Glutamatergic neuron (in vitro differentiated cells): Measurements from ENCODE around the gene ABHD6. TPM values are rescaled to one million over a fixed set of nuclear protein-coding genes. Genes with fewer than 3 reads are reported as not detected.

Source experiments
- DNase-seq: peaks from one replicate; pipeline ENCODE4 v3.0.0; 2022
- H3K27ac Mint-ChIP-seq: one replicate; pipeline ENCODE4 v1.8.0; 2020; ENCODE audit warnings: mild to moderate bottlenecking, mixed read lengths, inconsistent platforms; ENCODE audit not compliant: unreplicated experiment
- H3K27me3 Mint-ChIP-seq: one replicate; pipeline ENCODE4 v1.8.0; 2020; ENCODE audit warnings: mild to moderate bottlenecking, moderate library complexity, mixed read lengths, inconsistent platforms; ENCODE audit not compliant: unreplicated experiment
- H3K36me3 Mint-ChIP-seq: one replicate; pipeline ENCODE4 v1.8.0; 2020; ENCODE audit warnings: mild to moderate bottlenecking, mixed read lengths, inconsistent platforms; ENCODE audit not compliant: unreplicated experiment
- H3K4me1 Mint-ChIP-seq: one replicate; pipeline ENCODE4 v1.8.0; 2020; ENCODE audit warnings: mild to moderate bottlenecking, low read depth, mixed read lengths, inconsistent platforms; ENCODE audit not compliant: unreplicated experiment
- H3K4me3 Mint-ChIP-seq: one replicate; pipeline ENCODE4 v1.8.0; 2020; ENCODE audit warnings: mild to moderate bottlenecking, mixed read lengths, inconsistent platforms; ENCODE audit not compliant: unreplicated experiment
- H3K9me3 Mint-ChIP-seq: one replicate; pipeline ENCODE4 v1.8.0; 2020; ENCODE audit warnings: mild to moderate bottlenecking, moderate library complexity, mixed read lengths, inconsistent platforms; ENCODE audit not compliant: unreplicated experiment
- total RNA-seq: library from RNA; stranded (reverse); fragmentation: NEBNext Ultra II Directional; extraction: Animal tissue kit (Norgen Biotek cat#: 25700); gene quantifications from one replicate; pipeline ENCODE4 v1.2.1, GENCODE V29; 2021; ENCODE audit not compliant: unreplicated experiment
- TF ChIP-seq, protein P1 (sequence below): fragments of 200-600 bp; sonication (generic); IDR thresholded peaks from one replicate; pipeline ENCODE4 v1.5.0; 2021; ENCODE audit not compliant: partially characterized antibody, unreplicated experiment

ABHD6 gene
- total RNA-seq, 1 donor from 2014 or later: 46.0 TPM

GRCh38 chr3:58333206-58334012, 95.8 kb downstream of the ABHD6 start:
- no peak overlapping the region for H3K27ac Mint-ChIP-seq
- peak; percentile 35 for DNase-seq
- no peaks in the 10 kb centered on the region for H3K4me1 Mint-ChIP-seq
- peaks cover 8% of the 10 kb centered on the region for H3K27me3 Mint-ChIP-seq
- H3K9me3 Mint-ChIP-seq: peaks cover 2% of the 10 kb centered on the region
- peaks cover 3% of the 10 kb centered on the region for H3K36me3 Mint-ChIP-seq
- TF ChIP-seq, protein P1, sequence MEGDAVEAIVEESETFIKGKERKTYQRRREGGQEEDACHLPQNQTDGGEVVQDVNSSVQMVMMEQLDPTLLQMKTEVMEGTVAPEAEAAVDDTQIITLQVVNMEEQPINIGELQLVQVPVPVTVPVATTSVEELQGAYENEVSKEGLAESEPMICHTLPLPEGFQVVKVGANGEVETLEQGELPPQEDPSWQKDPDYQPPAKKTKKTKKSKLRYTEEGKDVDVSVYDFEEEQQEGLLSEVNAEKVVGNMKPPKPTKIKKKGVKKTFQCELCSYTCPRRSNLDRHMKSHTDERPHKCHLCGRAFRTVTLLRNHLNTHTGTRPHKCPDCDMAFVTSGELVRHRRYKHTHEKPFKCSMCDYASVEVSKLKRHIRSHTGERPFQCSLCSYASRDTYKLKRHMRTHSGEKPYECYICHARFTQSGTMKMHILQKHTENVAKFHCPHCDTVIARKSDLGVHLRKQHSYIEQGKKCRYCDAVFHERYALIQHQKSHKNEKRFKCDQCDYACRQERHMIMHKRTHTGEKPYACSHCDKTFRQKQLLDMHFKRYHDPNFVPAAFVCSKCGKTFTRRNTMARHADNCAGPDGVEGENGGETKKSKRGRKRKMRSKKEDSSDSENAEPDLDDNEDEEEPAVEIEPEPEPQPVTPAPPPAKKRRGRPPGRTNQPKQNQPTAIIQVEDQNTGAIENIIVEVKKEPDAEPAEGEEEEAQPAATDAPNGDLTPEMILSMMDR: no peak
- peak overlapping the region; percentile 98 for H3K4me3 Mint-ChIP-seq

DNA sequence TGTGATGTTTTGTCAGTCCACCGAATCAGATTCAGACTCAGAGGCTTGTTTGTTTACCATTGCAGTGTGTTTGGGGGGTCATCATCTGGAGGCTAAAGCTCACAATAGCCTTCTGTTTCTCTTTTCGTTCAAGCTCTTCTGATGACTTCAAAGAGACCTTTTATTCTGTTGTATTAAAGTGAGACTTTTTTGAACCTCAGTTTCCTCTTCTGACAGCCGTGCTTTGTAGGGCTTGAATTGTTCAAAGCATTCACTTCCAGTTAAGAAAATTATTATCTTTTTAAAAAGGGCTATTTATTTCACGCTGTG, 96.4 kb downstream of the ABHD6 start:
- Mint-ChIP-seq H3K27ac (no peak overlapping the region), H3K36me3 (peaks cover 3% of the 10 kb centered on the region), H3K9me3 (peaks cover 2% of the 10 kb centered on the region), H3K4me3 (peak overlapping the region; percentile 98), H3K27me3 (peaks cover 8% of the 10 kb centered on the region), H3K4me1 (no peaks in the 10 kb centered on the region)
- TF ChIP-seq, protein P1: no peak
- no peak for DNase-seq

GRCh38 chr3:58334506-58334884, 96.9 kb downstream of the ABHD6 start:
- DNase-seq: no peak
- H3K27ac Mint-ChIP-seq: peak overlapping the region; percentile 0
- peaks cover 2% of the 10 kb centered on the region for H3K9me3 Mint-ChIP-seq
- no peaks in the 10 kb centered on the region for H3K4me1 Mint-ChIP-seq
- TF ChIP-seq, protein P1: no peak
- H3K27me3 Mint-ChIP-seq: peaks cover 8% of the 10 kb centered on the region
- peaks cover 3% of the 10 kb centered on the region for H3K36me3 Mint-ChIP-seq
- H3K4me3 Mint-ChIP-seq: peak overlapping the region; percentile 7

DNA sequence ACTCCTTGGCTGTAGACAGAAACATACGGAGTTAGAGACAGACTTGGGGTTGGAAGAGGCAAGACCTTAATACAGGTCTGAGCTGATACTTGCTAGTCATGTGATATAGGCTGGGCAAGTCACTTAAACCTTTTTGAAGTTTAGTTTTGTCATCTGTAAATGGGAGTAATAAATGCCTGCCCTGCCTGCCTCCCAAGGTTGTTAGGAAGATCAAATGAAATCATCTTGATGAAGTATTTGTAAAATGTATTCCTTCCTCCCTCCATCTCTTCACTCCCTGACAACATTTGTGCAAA, 98.0 kb downstream of the ABHD6 start:
- TF ChIP-seq, protein P1: no peak

GRCh38 chr3:58336135-58336882, 98.7 kb downstream of the ABHD6 start:
- H3K9me3 Mint-ChIP-seq: peaks cover 2% of the 10 kb centered on the region
- H3K27ac Mint-ChIP-seq: no peak overlapping the region
- H3K4me3 Mint-ChIP-seq: no peak overlapping the region
- H3K36me3 Mint-ChIP-seq: no peaks in the 10 kb centered on the region
- H3K27me3 Mint-ChIP-seq: peaks cover 5% of the 10 kb centered on the region
- H3K4me1 Mint-ChIP-seq: no peaks in the 10 kb centered on the region
- DNase-seq: no peak
- TF ChIP-seq, protein P1: no peak

More for the DNA sequence above, 98.0 kb downstream of the ABHD6 start:
- no peak overlapping the region for H3K27ac Mint-ChIP-seq
- peaks cover 2% of the 10 kb centered on the region for H3K9me3 Mint-ChIP-seq
- H3K4me1 Mint-ChIP-seq: no peaks in the 10 kb centered on the region
- no peak for DNase-seq
- peaks cover 8% of the 10 kb centered on the region for H3K27me3 Mint-ChIP-seq
- H3K36me3 Mint-ChIP-seq: peaks cover 3% of the 10 kb centered on the region
- H3K4me3 Mint-ChIP-seq: no peak overlapping the region
